ENCODE data around the gene SMIM13. TPM values are rescaled to one million over a fixed set of nuclear protein-coding genes. Genes with fewer than 3 reads are reported as not detected.
A peak's percentile ranks its signal among the peaks of the same experiment; 100 is the strongest.
"Not testable (repeated sequence)": the region's sequence is repeated elsewhere in the genome, so short reads cannot be mapped to it uniquely, and the experiment has no call there.

SMIM13 gene
- total and polyA plus RNA-seq, 12 donors, result 1.9 to 11.5 (median 6.7) TPM

GRCh38 chr6:11111769-11112437 lies 18.3 kb downstream of the SMIM13 start:
- intact Hi-C loops (cut with DNase I), result no loop called here

GRCh38 chr6:11113038-11113437 lies 19.4 kb downstream of the SMIM13 start:
- no peak for DNase-seq
- Histone ChIP-seq H3K9me3 (replicated peaks in 1 of 3) (no peaks in the 10 kb centered on the region), H3K27me3 (no peaks in the 10 kb centered on the region), H3K36me3 (replicated peaks in 1 of 2) (no peaks in the 10 kb centered on the region), H3K4me3 (no peak overlapping the region), H3K27ac (no peak overlapping the region), H3K4me1 (replicated peaks in 1 of 2) (peaks cover 4 to 9% of the 10 kb centered on the region in 2 donors)
- intact Hi-C loops (cut with DNase I), result no loop called here
- 93 to 100% (median 97%) methylated on average over 4 of the region's 4 CpGs for WGBS, 4 donors
- TF ChIP-seq CTCF (IDR thresholded peaks at IDR 0.05) (no peak), POLR2A (IDR thresholded peaks at IDR 0.05) (no peak)

More at GRCh38 chr6:11111769-11112437, 18.3 kb downstream of the SMIM13 start:
- DNase-seq, result peak; percentile 19 to 69 (median 50)
- 48 to 58% (median 52%) methylated on average over 9 of the region's 9 CpGs for WGBS, 4 donors
- Histone ChIP-seq H3K36me3 (replicated peaks in 1 of 2) (no peaks in the 10 kb centered on the region), H3K4me1 (replicated peaks in 1 of 2) (peaks cover 4 to 9% of the 10 kb centered on the region in 2 donors), H3K4me3 (peak overlapping the region in 1 of 4 donors; percentile 36), H3K27me3 (no peaks in the 10 kb centered on the region), H3K27ac (peak overlapping the region in 2 of 5 donors; percentile 21 to 49), H3K9me3 (replicated peaks in 1 of 3) (no peaks in the 10 kb centered on the region)
- TF ChIP-seq CTCF (IDR thresholded peaks at IDR 0.05), result no peak
- no peak for TF ChIP-seq POLR2A (IDR thresholded peaks at IDR 0.05)

- H3K4me1 ChIP-seq (replicated peaks in 1 of 2), result peaks cover 4 to 19% of the 10 kb centered on the region in 2 donors
- H3K9me3 ChIP-seq (replicated peaks in 1 of 3); H3K36me3 ChIP-seq (replicated peaks in 1 of 2); DNase-seq; intact Hi-C loops (cut with DNase I); H3K4me3 ChIP-seq; H3K27me3 ChIP-seq; H3K27ac ChIP-seq: not testable (repeated sequence)
- 79 to 90% (median 82%) methylated on average over 11 of the region's 11 CpGs for WGBS, 4 donors
Measured at GRCh38 chr6:11115808-11116536, 22.3 kb downstream of the SMIM13 start.

- H3K27me3 ChIP-seq, result no peaks in the 10 kb centered on the region
- H3K9me3 ChIP-seq (replicated peaks in 1 of 3), result no peaks in the 10 kb centered on the region
- H3K4me3 ChIP-seq, result no peak overlapping the region
- H3K36me3 ChIP-seq (replicated peaks in 1 of 2), result no peaks in the 10 kb centered on the region
- intact Hi-C loops (cut with DNase I), result no loop called here
- TF ChIP-seq CTCF (IDR thresholded peaks at IDR 0.05) (no peak), POLR2A (IDR thresholded peaks at IDR 0.05) (no peak)
- H3K4me1 ChIP-seq (replicated peaks in 1 of 2), result peaks cover 0 to 25% of the 10 kb centered on the region in 2 donors
- H3K27ac ChIP-seq, result no peak overlapping the region
- WGBS, 4 donors, result 62 to 75% (median 71%) methylated on average over 4 of the region's 4 CpGs
- DNase-seq, result no peak
Measured at GRCh38 chr6:11120271-11121005, 26.8 kb downstream of the SMIM13 start.
